ENCODE results near the gene PAPPA2.

The PAPPA2 gene

DNA sequence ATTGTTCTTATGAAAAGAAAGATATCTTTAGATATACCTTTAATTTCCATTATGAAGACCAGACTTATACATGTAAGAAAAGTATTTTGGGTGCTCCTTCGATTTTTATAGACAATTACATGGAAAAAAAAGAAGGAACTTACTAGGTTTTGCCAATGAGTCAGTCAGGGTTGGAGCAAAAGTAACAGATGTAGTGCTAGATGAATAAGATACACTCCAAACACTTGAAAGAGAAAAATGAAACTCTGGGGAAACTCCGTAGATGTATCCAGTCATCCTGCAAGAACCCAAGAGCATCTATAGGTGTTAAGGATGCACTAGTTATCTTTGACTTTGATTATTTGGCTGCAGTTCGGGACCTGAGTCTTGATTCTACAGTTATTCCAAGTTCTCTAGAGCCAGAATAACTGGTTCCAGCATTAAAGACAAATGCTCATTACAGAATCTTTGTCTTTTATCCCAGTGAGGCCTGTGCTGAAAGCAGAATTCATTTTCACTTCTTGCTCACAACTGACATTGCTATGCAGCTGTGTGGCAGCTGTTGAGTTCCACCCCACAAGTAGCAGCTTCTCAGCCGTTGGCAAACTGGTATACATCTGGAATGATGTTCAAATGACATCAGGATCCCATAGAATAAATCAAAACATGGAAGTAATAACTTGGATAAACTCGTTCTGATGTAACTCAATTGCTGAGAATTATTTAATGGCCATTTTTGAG is 375.5 kb downstream of the PAPPA2 start:
- Histone ChIP-seq H3K27ac (no peak overlapping the region), H3K4me3 (ENCODE audit: low read depth, low read length) (no peak overlapping the region)
- TF ChIP-seq, protein P1, sequence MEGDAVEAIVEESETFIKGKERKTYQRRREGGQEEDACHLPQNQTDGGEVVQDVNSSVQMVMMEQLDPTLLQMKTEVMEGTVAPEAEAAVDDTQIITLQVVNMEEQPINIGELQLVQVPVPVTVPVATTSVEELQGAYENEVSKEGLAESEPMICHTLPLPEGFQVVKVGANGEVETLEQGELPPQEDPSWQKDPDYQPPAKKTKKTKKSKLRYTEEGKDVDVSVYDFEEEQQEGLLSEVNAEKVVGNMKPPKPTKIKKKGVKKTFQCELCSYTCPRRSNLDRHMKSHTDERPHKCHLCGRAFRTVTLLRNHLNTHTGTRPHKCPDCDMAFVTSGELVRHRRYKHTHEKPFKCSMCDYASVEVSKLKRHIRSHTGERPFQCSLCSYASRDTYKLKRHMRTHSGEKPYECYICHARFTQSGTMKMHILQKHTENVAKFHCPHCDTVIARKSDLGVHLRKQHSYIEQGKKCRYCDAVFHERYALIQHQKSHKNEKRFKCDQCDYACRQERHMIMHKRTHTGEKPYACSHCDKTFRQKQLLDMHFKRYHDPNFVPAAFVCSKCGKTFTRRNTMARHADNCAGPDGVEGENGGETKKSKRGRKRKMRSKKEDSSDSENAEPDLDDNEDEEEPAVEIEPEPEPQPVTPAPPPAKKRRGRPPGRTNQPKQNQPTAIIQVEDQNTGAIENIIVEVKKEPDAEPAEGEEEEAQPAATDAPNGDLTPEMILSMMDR (IDR thresholded peaks at IDR 0.05) = no peak

DNA sequence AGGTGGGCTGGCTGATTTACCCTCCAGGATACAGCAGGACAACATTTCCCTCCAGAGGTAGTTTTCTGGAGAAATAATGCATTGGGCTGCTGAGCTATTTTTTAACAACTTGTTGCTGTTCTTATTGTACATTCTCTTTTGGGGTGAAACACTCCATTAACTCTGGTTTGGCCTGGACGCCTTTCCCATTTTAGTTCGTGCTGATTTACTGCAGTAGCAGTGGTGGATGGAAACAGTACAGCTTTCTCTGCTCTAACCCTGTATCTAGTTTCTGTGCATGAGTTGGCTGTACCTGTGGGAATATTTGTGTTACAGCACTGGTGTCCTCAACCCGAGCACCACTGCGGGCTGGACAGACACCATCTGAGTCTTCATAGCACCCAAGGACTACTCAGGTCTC is 376.2 kb downstream of the PAPPA2 start:
- TF ChIP-seq, protein P1 (IDR thresholded peaks at IDR 0.05) = no peak
- Histone ChIP-seq H2AFZ (no peak overlapping the region), H3K4me1 (no peaks in the 10 kb centered on the region), H3K4me3 (ENCODE audit: low read depth, low read length) (no peak overlapping the region), H3K4me2 (ENCODE audit: low read length) (no peak overlapping the region), H3K27me3 (ENCODE audit: control insufficient read depth, insufficient read depth, low read length) (no peaks in the 10 kb centered on the region), H3K27ac (no peak overlapping the region), H3K9me3 (ENCODE audit: control insufficient read depth, low read length) (no peaks in the 10 kb centered on the region), H3K36me3 (ENCODE audit: control insufficient read depth, insufficient read depth, low read length) (no peaks in the 10 kb centered on the region), H3K79me2 (no peaks in the 10 kb centered on the region), H3K9ac (no peak overlapping the region)

More for the DNA sequence above, 375.5 kb downstream of the PAPPA2 start:
- Histone ChIP-seq H3K9me3 (ENCODE audit: control insufficient read depth, low read length) (no peaks in the 10 kb centered on the region), H3K27me3 (ENCODE audit: control insufficient read depth, insufficient read depth, low read length) (no peaks in the 10 kb centered on the region), H3K79me2 (no peaks in the 10 kb centered on the region), H2AFZ (no peak overlapping the region), H3K4me2 (ENCODE audit: low read length) (no peak overlapping the region), H3K4me1 (no peaks in the 10 kb centered on the region), H3K9ac (no peak overlapping the region), H3K36me3 (ENCODE audit: control insufficient read depth, insufficient read depth, low read length) (no peaks in the 10 kb centered on the region)

DNA sequence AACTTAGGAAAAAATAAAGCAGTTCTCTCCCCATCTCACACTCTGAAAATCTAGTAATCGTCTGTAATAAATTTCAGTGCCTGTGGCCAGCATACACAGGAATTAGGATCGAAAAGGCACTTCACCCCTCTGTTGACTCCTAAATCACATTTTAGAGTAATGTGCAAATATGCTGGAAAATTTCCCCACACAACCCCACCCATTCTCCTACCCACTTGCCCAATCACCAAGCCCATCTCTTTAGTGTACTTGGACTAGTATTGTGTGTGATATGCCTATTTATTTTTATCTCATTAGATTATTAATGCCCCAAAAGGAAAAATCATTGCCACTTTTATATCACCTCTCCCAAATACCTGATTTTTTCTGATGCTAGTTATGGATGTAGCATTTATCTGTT is 378.3 kb downstream of the PAPPA2 start:
- Histone ChIP-seq H2AFZ (no peak overlapping the region), H3K79me2 (no peaks in the 10 kb centered on the region), H3K4me3 (ENCODE audit: low read depth, low read length) (no peak overlapping the region), H3K9ac (no peak overlapping the region), H3K27ac (no peak overlapping the region), H3K27me3 (ENCODE audit: control insufficient read depth, insufficient read depth, low read length) (no peaks in the 10 kb centered on the region), H3K4me1 (no peaks in the 10 kb centered on the region), H3K9me3 (ENCODE audit: control insufficient read depth, low read length) (no peaks in the 10 kb centered on the region), H3K36me3 (ENCODE audit: control insufficient read depth, insufficient read depth, low read length) (no peaks in the 10 kb centered on the region), H3K4me2 (ENCODE audit: low read length) (no peak overlapping the region)
- TF ChIP-seq, protein P1 (IDR thresholded peaks at IDR 0.05) = no peak

DNA sequence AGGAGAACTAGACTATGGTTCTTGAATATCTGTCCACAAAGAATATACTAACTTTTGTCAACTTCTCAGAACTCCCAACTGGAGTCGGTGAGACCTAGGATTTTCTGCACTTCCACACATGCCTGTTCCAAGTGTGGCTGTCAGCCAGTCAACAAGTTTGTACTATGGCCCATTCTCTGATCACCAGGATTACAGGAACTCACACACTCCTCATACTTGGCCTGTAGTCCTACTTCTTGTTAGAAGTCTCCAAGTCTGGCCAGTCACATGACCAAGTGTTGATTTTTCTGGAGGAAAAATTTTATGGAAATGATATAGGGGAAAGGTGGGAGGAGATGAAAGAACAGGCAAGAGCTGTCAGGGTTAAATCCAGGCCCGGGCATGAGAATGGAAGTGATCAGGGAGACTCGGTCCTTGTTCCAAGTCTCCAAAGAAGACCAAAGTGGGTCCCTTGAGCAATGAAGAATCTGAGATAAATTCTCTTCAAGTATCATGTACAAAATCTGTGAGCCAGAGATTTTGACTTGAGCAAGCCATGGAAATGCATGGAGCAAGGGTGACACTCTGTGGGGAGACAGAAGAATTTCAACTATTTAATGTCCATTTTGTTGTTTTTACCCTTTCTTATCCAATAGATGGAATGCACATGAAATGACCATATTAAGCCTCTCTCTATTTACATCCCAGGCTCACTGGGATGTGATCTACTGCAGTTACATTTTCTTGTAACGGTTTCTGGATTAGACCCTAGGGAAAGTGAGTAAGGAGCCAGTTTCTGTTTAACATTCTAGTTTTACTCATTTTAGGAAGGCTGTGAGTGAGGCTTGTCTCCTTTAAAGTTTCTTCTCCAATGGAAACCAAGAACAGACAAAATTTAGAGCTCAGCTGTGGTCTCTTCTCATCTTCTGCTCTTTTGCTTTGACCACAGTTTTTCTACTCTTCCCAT is 380.6 kb downstream of the PAPPA2 start:
- TF ChIP-seq, protein P1 (IDR thresholded peaks at IDR 0.05) = no peak
- Histone ChIP-seq H3K27ac (no peak overlapping the region), H2AFZ (no peak overlapping the region), H3K36me3 (ENCODE audit: control insufficient read depth, insufficient read depth, low read length) (no peaks in the 10 kb centered on the region), H3K27me3 (ENCODE audit: control insufficient read depth, insufficient read depth, low read length) (no peaks in the 10 kb centered on the region), H3K4me3 (ENCODE audit: low read depth, low read length) (no peak overlapping the region), H3K9ac (no peak overlapping the region), H3K9me3 (ENCODE audit: control insufficient read depth, low read length) (no peaks in the 10 kb centered on the region), H3K4me2 (ENCODE audit: low read length) (no peak overlapping the region), H3K79me2 (no peaks in the 10 kb centered on the region), H3K4me1 (no peaks in the 10 kb centered on the region)
